IPS-NIHi7 (cell line): ENCODE measurements around the gene ARID1A.

ENCODE experiments used
- DNase-seq: peaks from one replicate; pipeline ENCODE4 v3.0.0; 2012; ENCODE audit warnings: mixed read lengths; ENCODE audit errors: extremely low spot score

Gene ARID1A

DNA sequence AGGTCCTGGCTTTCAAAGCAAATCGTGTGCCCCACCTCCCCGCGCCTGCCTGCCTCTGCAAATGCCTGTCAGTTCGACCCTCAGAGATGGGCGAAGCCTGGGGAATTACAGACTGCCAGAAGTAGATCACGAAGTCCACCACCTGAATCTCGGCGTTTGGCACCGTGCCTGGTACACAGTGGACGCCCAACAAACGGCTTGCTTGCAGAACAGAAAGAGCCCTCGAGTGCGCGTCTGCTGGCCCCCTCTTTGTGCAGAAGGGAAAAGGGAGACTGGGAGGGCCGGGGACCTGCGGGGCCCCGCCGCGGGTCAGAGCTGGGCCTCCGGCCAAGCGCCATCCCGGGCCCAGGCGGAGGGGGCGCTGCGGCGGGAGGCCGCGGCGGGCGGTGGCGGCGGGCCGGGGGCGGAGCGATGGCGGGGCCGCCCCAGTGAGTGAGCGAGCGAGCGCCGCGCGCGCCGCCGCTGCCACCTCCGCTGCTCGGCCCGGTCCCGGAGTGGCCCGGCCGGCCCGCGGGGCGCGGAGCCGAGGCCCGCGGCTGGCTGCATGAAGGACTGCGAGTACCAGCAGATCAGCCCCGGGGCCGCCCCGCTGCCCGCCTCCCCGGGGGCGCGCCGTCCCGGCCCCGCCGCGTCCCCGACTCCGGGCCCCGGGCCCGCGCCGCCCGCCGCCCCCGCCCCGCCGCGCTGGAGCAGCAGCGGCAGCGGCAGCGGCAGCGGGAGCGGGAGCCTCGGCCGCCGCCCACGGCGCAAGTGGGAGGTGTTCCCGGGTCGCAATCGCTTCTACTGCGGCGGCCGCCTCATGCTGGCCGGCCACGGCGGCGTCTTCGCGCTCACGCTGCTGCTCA, 130.7 kb downstream of the ARID1A start, which contains the start of gene ZDHHC18:
Gene ZDHHC18, plus strand, starts transcription at position 428 of the 845 bp plus-strand sequence. Its CDS starts 117 bp downstream, at position 545.
- peak; percentile 93 for DNase-seq

DNA sequence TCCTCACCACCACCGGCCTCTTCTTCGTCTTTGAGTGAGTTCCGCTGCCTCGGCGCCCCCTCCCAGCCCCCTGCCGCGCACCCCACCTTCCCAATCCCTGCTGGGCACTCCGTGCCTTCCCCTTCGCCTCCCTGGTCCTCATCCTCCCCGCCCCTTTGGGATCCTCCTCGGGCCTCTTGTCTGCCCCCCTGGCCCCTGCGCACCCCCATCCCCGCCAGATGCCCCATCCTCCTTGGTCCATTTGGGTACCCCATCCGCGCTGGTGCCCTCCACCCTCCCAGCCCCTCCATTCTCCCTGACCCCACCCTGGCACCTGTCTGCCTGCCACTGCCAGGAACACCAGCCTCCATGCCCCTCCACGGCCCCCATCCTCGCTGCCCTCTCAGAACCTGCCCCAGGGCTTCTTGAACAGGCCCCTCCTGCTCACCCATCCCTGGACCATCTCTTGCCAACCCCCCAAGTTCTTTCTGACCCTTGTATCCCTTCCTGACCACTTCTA, 131.3 kb downstream of the ARID1A start:
- DNase-seq = no peak

DNA sequence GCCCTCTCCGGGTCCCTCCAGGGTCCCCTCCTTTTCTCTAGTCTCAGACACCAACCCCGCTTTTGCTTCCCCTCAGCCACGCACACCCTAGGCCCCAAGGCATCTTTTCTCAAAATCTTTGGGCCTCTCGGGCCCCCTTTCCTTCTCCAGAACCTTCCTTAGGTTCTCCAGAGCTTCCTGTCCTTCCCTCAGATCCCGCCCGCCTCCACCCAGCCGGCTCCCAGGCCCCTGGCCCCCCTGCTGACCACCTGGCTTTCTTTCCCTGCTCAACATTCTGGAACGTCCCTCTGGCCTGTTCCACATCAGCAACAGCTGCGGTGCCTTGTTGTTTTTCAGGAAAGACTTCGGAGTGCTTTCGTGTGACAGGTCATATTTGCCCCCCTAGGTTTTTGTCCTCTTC, 131.8 kb downstream of the ARID1A start:
- peak; percentile 35 for DNase-seq

DNA sequence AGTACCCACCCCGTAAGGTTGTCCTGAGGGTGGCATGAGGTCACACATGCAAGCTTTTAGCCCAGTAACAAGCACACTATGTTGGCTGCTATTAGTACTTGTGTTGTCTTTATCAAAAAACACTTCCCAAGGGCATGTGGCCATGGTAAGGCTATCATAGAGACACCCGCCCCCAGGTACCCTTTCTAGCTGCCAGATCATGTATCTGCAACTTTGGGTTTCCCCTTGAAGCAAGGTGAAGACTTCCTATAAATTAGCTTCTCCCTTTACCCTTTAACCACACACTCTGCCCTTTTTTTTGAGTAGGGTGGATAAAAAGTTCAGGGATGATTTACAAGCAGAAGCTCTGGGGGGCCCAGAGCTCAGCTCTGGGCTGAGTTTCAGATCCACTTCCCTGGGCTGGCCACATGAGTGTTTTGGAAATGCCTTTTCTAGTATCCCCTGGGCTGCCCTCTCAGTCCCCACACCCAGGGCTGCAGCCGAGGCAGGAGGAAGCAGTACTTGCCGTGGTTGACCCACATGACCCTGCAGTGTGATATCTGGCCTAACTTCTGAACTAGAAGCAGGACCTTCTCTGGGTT, 132.7 kb downstream of the ARID1A start:
- no peak for DNase-seq

DNA sequence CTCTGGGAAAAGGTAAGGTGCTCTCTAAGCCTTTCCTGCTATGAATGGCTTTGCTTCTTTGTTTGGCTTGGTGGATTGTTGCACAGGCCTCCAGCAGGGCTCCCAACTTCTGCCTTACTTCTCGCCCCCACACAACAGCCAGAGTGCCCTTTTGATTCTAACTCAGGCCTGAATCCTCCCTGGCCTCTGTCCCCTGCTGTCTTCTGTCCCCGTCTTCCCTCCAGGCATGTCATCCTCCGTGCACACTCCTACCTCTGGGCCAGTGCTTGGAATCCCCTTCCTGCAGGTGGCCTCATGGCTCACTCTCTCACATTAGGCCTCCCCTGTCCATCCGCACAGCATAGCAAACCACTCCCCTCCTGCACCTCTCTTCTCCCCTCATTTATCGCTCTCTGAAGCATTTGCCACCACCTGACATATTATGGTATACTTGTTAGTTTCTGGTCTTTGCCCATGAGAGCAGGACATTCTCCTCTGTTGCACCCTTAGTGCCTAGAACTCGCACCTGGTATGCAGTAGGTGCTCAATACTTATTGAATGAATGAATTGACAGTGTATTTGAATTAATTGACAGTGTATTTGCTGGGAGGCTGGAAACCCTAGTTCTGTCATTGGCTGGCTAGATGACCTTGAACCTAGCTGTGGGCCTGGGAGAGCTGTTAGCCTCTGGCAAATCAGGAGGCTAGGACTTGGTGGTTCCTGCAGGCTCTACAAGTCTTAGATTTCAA, 133.5 kb downstream of the ARID1A start:
- DNase-seq = no peak

DNA sequence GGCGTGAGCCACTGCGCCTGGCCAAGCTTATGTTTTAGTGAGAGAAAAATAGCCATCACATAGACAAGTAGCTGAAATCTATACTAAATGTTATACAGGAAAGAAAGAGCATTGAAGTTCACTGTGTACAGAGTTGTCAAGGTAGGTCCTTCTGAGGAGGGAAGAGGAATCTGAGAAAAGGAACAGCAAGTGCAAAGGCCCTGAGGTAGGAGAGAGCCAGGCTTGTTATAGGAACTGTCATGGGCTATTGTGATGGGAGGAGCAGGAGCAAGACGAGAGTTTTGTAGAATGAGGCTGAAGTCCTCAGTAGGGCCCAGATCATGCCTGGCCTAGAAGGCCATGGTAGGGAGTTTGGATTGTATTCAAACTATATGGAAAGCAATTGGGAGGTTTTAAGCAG, 135.2 kb downstream of the ARID1A start:
- DNase-seq = no peak
